GM06990 (cell line): Measurements from ENCODE around the gene SAXO1.
A peak's percentile ranks its signal among the peaks of the same experiment; 100 is the strongest.
"Not testable (repeated sequence)": the region's sequence is repeated elsewhere in the genome, so short reads cannot be mapped to it uniquely, and the experiment has no call there.

Experiments
- DNase-seq: peaks from one replicate; pipeline ENCODE4 v3.0.0-alpha.2; 2011; ENCODE audit not compliant: insufficient read length; ENCODE audit errors: extremely low read depth
- H3K27me3 ChIP-seq: replicated peaks from 2 replicates; pipeline ENCODE4 v1.6.0; 2011; ENCODE audit warnings: low read length; ENCODE audit not compliant: control insufficient read depth, insufficient read depth
- H3K36me3 ChIP-seq: 2 replicates; pipeline ENCODE4 v1.5.1; 2011; ENCODE audit warnings: low read length; ENCODE audit not compliant: control insufficient read depth, insufficient read depth
- H3K4me3 ChIP-seq: replicated peaks from 2 replicates; pipeline ENCODE4 v1.5.1; 2011; ENCODE audit warnings: low read depth, mild to moderate bottlenecking, control low read depth, low read length
- CTCF ChIP-seq: IDR thresholded peaks from 2 replicates; pipeline ENCODE4 v1.5.1; 2011; ENCODE audit warnings: low read length, control low read depth, mild to moderate bottlenecking, inconsistent platforms; ENCODE audit not compliant: insufficient read depth, poor library complexity, severe bottlenecking

Gene SAXO1

GRCh38 chr9:19028835-19029451 lies 4.1 kb downstream of the SAXO1 start:
- TF ChIP-seq CTCF: peak; percentile 60
- Histone ChIP-seq H3K36me3 (no peaks in the 10 kb centered on the region), H3K4me3 (no peak overlapping the region), H3K27me3 (no peaks in the 10 kb centered on the region)
- DNase-seq: no peak

GRCh38 chr9:19027825-19028224 lies 5.2 kb downstream of the SAXO1 start:
- H3K4me3 ChIP-seq: no peak overlapping the region
- no peak for DNase-seq
- no peak for TF ChIP-seq CTCF
- H3K36me3 ChIP-seq: no peaks in the 10 kb centered on the region
- H3K27me3 ChIP-seq: no peaks in the 10 kb centered on the region

- Histone ChIP-seq H3K27me3 (no peaks in the 10 kb centered on the region; the same call in 1 of the 2 replicates), H3K36me3 (no peaks in the 10 kb centered on the region), H3K4me3 (no peak overlapping the region)
- no peak for DNase-seq
- TF ChIP-seq CTCF: no peak
Measured at GRCh38 chr9:19026375-19026774, 6.6 kb downstream of the SAXO1 start.

GRCh38 chr9:19023078-19023477 lies 9.9 kb downstream of the SAXO1 start:
- TF ChIP-seq CTCF: no peak
- Histone ChIP-seq H3K36me3 (no peaks in the 10 kb centered on the region), H3K27me3 (no peaks in the 10 kb centered on the region; the same call in 1 of the 2 replicates), H3K4me3 (no peak overlapping the region)
- no peak for DNase-seq

- no peaks in the 10 kb centered on the region; the same call in 1 of the 2 replicates for H3K27me3 ChIP-seq
- no peak overlapping the region for H3K4me3 ChIP-seq
- DNase-seq: no peak
- TF ChIP-seq CTCF: no peak
- no peaks in the 10 kb centered on the region for H3K36me3 ChIP-seq
Measured at GRCh38 chr9:19022206-19022605, 10.8 kb downstream of the SAXO1 start.

- H3K4me3 ChIP-seq, DNase-seq, H3K27me3 ChIP-seq, H3K36me3 ChIP-seq: not testable (repeated sequence)
Measured at GRCh38 chr9:19021649-19022048, 11.4 kb downstream of the SAXO1 start.
